Measurements from ENCODE around the gene EMX1. TPM values are rescaled to one million over a fixed set of nuclear protein-coding genes. Genes with fewer than 3 reads are reported as not detected.

EMX1 gene
- total RNA-seq, 2 experiments from 2014 or later, result not detected

DNA sequence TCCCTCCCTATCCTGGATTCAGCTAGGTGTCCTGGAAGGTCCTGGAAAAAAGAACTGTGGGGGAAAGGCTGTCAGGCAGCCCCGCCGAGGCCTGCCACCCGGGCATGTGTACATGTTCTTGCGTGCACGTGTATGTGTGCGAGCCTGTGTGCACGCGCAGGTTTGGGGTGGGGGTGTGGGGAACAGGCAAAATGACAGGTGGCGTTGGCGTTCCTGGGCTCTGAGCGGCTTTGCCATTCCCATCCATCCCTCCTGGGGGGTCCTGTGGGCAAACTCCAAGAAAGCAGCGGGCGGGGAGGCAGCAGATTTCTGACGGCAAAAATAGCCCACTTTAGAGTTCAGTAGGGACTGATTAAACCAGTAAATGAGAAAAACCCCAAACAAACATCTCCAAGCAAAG lies 35.6 kb downstream of the EMX1 start:
- Mint-ChIP-seq H3K4me1 (peaks cover 46% of the 10 kb centered on the region), H3K4me3 (peak overlapping the region; percentile 87), H3K9me3 (no peaks in the 10 kb centered on the region), H3K36me3 (ENCODE audit: low read depth) (peaks cover 9% of the 10 kb centered on the region), H3K27me3 (no peaks in the 10 kb centered on the region), H3K27ac (peak overlapping the region; percentile 88)
- ChIA-PET POLR2A (interaction anchor here (1.9 kb wide), 1 partner anchor 26 kb away, joined by 15 read pairs; no protein-coding TSS in a partner anchor), CTCF (interaction anchor here (1.0 to 4.6 kb wide), 3 partner anchors 21 to 224 kb away, joined by 5 to 25 read pairs (median 5); no protein-coding TSS in a partner anchor)
- DNase-seq, result no peak

GRCh38 chr2:72953528-72953927 lies 36.2 kb downstream of the EMX1 start:
- Mint-ChIP-seq H3K9me3 (no peaks in the 10 kb centered on the region), H3K27ac (peak overlapping the region; percentile 88), H3K27me3 (no peaks in the 10 kb centered on the region), H3K36me3 (ENCODE audit: low read depth) (peaks cover 9% of the 10 kb centered on the region), H3K4me1 (peaks cover 47% of the 10 kb centered on the region), H3K4me3 (peak overlapping the region; percentile 87)
- POLR2A ChIA-PET, result interaction anchor here (1.3 to 1.9 kb wide), 4 partner anchors 26 to 124 kb away, joined by 4 to 15 read pairs (median 8); partner anchors contain the start of gene EMX1
- DNase-seq, result no peak
- CTCF ChIA-PET, result interaction anchor here (0.8 to 4.6 kb wide), 7 partner anchors 17 to 224 kb away, joined by 4 to 25 read pairs (median 9); partner anchors contain the start of gene SPR

- peak overlapping the region; percentile 88 for H3K27ac Mint-ChIP-seq
- POLR2A ChIA-PET, result interaction anchor here (0.8 to 1.9 kb wide), 6 partner anchors 12 to 158 kb away, joined by 3 to 15 read pairs (median 6); partner anchors contain the start of gene EMX1
Observed at GRCh38 chr2:72953976-72954375, 36.7 kb downstream of the EMX1 start.

GRCh38 chr2:72954376-72955227 lies 37.3 kb downstream of the EMX1 start:
- H3K4me1 Mint-ChIP-seq, result peaks cover 42% of the 10 kb centered on the region
- peaks cover 9% of the 10 kb centered on the region for H3K36me3 Mint-ChIP-seq (ENCODE audit: low read depth)
- POLR2A ChIA-PET, result interaction anchor here (0.8 to 1.9 kb wide), 8 partner anchors 8 to 279 kb away, joined by 3 to 15 read pairs (median 4); partner anchors contain the start of genes CCT7 and EMX1
- DNase-seq, result peak; percentile 23
- H3K27me3 Mint-ChIP-seq, result no peaks in the 10 kb centered on the region
- peak overlapping the region; percentile 88 for H3K27ac Mint-ChIP-seq
- CTCF ChIA-PET, result interaction anchor here (0.5 to 4.6 kb wide), 8 partner anchors 15 to 223 kb away, joined by 3 to 25 read pairs (median 7); partner anchors contain the start of gene SPR
- H3K9me3 Mint-ChIP-seq, result no peaks in the 10 kb centered on the region
- peak overlapping the region; percentile 87 for H3K4me3 Mint-ChIP-seq

More at GRCh38 chr2:72953976-72954375, 36.7 kb downstream of the EMX1 start:
- peaks cover 9% of the 10 kb centered on the region for H3K36me3 Mint-ChIP-seq (ENCODE audit: low read depth)
- H3K4me1 Mint-ChIP-seq, result peaks cover 44% of the 10 kb centered on the region
- H3K9me3 Mint-ChIP-seq, result no peaks in the 10 kb centered on the region
- H3K4me3 Mint-ChIP-seq, result peak overlapping the region; percentile 87
- peak; percentile 81 for DNase-seq
- no peaks in the 10 kb centered on the region for H3K27me3 Mint-ChIP-seq
- CTCF ChIA-PET, result interaction anchor here (0.8 to 4.6 kb wide), 7 partner anchors 16 to 223 kb away, joined by 4 to 25 read pairs (median 9); partner anchors contain the start of gene SPR

GRCh38 chr2:72955228-72956049 lies 38.1 kb downstream of the EMX1 start:
- Mint-ChIP-seq H3K27me3 (no peaks in the 10 kb centered on the region), H3K4me3 (peak overlapping the region; percentile 87), H3K36me3 (ENCODE audit: low read depth) (peaks cover 9% of the 10 kb centered on the region), H3K4me1 (peaks cover 42% of the 10 kb centered on the region), H3K9me3 (no peaks in the 10 kb centered on the region), H3K27ac (no peak overlapping the region)
- no peak for DNase-seq
- POLR2A ChIA-PET, result interaction anchor here (0.9 to 1.9 kb wide), 3 partner anchors 8 to 278 kb away, joined by 3 to 15 read pairs (median 3); partner anchors contain the start of gene CCT7
- CTCF ChIA-PET, result interaction anchor here (2.2 to 4.6 kb wide), 3 partner anchors 18 to 68 kb away, joined by 9 to 25 read pairs (median 15); partner anchors contain the start of gene SPR

- H3K27ac Mint-ChIP-seq, result no peak overlapping the region
- DNase-seq, result no peak
- ChIA-PET CTCF (interaction anchor here (1.4 to 4.6 kb wide), 2 partner anchors 18 to 63 kb away, joined by 4 to 25 read pairs; no protein-coding TSS in a partner anchor), POLR2A (no interaction called here)
- H3K9me3 Mint-ChIP-seq, result no peaks in the 10 kb centered on the region
- peaks cover 9% of the 10 kb centered on the region for H3K36me3 Mint-ChIP-seq (ENCODE audit: low read depth)
- no peak overlapping the region for H3K4me3 Mint-ChIP-seq
- no peaks in the 10 kb centered on the region for H3K27me3 Mint-ChIP-seq
- H3K4me1 Mint-ChIP-seq, result peaks cover 42% of the 10 kb centered on the region
Observed at GRCh38 chr2:72956050-72956395, 38.7 kb downstream of the EMX1 start.

DNA sequence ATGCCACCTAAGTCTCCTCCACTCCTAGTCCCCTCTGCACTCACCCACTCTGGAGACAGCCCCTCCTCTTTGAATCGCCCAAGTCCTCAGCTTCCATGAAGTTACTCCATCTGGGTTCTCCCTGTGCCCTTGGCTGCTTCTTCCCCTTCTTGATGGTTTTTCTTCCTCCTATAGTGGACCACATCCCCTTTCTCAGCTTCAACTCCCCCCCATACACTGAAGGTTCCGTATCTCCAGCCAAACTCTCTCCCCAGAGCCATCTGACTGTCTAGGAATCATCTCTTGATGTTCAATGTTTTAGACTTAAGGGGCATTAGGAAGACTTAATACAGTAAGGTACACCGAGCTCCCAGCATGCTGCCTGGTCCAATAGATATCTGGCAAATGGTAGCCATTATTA lies 39.6 kb downstream of the EMX1 start:
- no peak for DNase-seq
- Mint-ChIP-seq H3K36me3 (ENCODE audit: low read depth) (peaks cover 9% of the 10 kb centered on the region), H3K9me3 (no peaks in the 10 kb centered on the region), H3K4me3 (no peak overlapping the region), H3K27me3 (no peaks in the 10 kb centered on the region), H3K4me1 (peaks cover 42% of the 10 kb centered on the region), H3K27ac (no peak overlapping the region)
- CTCF ChIA-PET, result interaction anchor here (1.0 to 4.6 kb wide), 3 partner anchors 17 to 69 kb away, joined by 3 to 25 read pairs (median 4); partner anchors contain the start of gene SPR
- POLR2A ChIA-PET, result no interaction called here

DNA sequence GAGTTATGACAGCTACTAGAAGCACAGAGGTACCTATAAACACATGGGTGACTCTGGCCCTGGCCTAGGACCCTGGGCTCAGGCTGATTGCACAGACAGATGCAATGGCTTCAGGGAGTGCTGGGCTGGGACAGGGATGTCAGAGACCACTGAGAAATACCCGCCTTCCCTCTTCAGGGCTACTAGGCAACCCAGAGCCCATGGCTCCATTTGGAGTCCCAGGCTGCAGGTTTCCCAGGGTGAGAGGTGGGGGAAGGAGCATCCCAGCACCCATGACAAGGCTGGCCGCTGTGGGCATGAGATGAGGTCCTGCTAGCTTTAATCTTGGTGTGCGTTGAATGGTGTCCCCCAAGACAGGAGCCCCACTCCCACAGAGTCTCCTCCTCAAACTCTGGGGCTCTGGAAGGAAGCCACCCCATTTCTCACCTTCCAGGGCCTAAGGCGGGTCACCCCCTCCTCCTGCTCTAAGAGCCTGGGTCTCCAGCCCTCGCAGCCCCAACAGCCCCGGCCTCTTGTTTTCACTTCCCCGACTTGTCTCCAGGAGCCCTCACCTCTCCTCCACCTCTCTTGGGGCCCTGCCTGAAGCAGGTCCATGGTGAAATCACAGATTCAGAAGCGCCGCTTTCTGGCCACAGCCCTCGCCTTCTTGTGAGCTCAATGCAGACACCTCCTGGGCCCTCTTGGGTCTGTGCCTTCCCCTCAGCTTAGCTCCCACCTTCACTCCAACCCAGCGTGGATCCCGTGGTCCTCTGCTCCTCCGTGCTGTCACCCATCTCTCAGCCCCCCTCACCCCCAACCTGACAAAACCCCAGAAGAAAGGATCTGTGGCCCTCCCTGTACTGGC lies 41.4 kb downstream of the EMX1 start:
- Mint-ChIP-seq H3K9me3 (no peaks in the 10 kb centered on the region), H3K4me3 (no peak overlapping the region), H3K27ac (no peak overlapping the region), H3K27me3 (no peaks in the 10 kb centered on the region), H3K4me1 (peaks cover 30% of the 10 kb centered on the region), H3K36me3 (ENCODE audit: low read depth) (peaks cover 9% of the 10 kb centered on the region)
- ChIA-PET POLR2A (no interaction called here), CTCF (no interaction called here)
- DNase-seq, result no peak

GRCh38 chr2:72959554-72959953 lies 42.2 kb downstream of the EMX1 start:
- no peak for DNase-seq
- CTCF ChIA-PET, result no interaction called here
- H3K36me3 Mint-ChIP-seq (ENCODE audit: low read depth), result peaks cover 9% of the 10 kb centered on the region
- H3K9me3 Mint-ChIP-seq, result no peaks in the 10 kb centered on the region
- H3K27me3 Mint-ChIP-seq, result no peaks in the 10 kb centered on the region
- H3K27ac Mint-ChIP-seq, result no peak overlapping the region
- peaks cover 22% of the 10 kb centered on the region for H3K4me1 Mint-ChIP-seq
- no peak overlapping the region for H3K4me3 Mint-ChIP-seq
- POLR2A ChIA-PET, result no interaction called here

- ChIA-PET POLR2A (no interaction called here), CTCF (no interaction called here)
- peaks cover 14% of the 10 kb centered on the region for H3K4me1 Mint-ChIP-seq
- H3K9me3 Mint-ChIP-seq, result no peaks in the 10 kb centered on the region
- DNase-seq, result no peak
- H3K27ac Mint-ChIP-seq, result no peak overlapping the region
- no peaks in the 10 kb centered on the region for H3K27me3 Mint-ChIP-seq
- peaks cover 7% of the 10 kb centered on the region for H3K36me3 Mint-ChIP-seq (ENCODE audit: low read depth)
- no peak overlapping the region for H3K4me3 Mint-ChIP-seq
Observed at GRCh38 chr2:72959995-72960981, 43.0 kb downstream of the EMX1 start.

DNA sequence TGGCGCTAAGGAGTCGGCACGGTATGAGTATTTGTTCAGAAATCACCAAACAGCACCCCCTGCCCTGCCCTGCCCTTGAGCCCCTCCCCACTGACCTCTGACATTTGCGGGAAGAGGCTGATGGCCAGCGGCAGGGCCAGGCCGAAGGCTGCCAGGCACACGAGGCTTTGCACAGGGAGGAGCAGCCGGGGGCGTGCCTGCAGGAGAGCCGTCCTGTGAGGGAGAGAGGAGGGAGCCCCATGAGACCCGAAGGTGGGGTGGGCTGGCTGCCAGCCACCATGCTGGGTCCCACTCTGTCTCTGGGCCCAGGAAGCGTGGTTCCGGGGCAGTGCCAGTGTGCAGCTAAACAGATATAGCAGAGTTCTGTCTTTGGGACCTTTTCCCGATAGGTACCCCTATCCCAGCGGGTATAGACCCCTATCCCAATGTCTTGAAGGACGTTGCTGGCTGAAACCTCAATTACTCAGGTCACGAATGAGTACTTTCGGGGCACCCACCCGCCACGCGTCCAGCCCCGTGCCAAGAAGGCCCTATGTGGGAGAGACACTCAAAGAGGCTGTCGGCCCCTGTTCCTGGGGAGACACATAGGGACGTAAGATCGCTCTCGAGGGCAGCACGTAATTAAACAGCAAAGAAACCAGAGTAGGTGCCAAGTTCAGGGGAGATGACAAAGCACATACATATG lies 43.9 kb downstream of the EMX1 start:
- Mint-ChIP-seq H3K27me3 (no peaks in the 10 kb centered on the region), H3K4me3 (no peak overlapping the region), H3K9me3 (no peaks in the 10 kb centered on the region), H3K27ac (no peak overlapping the region), H3K36me3 (ENCODE audit: low read depth) (peaks cover 5% of the 10 kb centered on the region), H3K4me1 (peaks cover 9% of the 10 kb centered on the region)
- ChIA-PET POLR2A (no interaction called here), CTCF (no interaction called here)
- DNase-seq, result no peak
